K562 (cell line): Measurements from ENCODE around the gene C1GALT1C1. TPM values are rescaled to one million over a fixed set of nuclear protein-coding genes. Genes with fewer than 3 reads are reported as not detected.

Source experiments
- ATAC-seq: fragments of 200-7000 bp; cut with Tn5 transposase; 3 replicates; pipeline ENCODE4 v1.9.1; 2020; ENCODE audit warnings: moderate library complexity
- BruUV-seq: library from RNA; stranded (reverse); fragments of 400-500 nt; replicated peaks from 2 replicates; lab custom pipeline; 2021; lab: Mats Ljungman, UMichigan
- CTCF ChIA-PET: fragments of 300-600 bp; formaldehyde crosslinking; extraction: SDS; loops from one replicate; lab custom pipeline; 2021; ENCODE audit warnings: low intra/inter-chr PET ratio; lab: Yijun Ruan, JAX
- POLR2A ChIA-PET: fragments of 300-600, 350-650 bp; sonication (Branson Sonifier 250); formaldehyde crosslinking; extraction: SDS; loops from one replicate; lab custom pipeline; 2021; ENCODE audit warnings: antibody characterized with exemption, inconsistent platforms; lab: Yijun Ruan, JAX
- DNase-seq, 4 experiments: peaks; one replicate each; pipeline versions ENCODE4 v3.0.0 to v3.0.0-alpha.2; 2011 to 2018; ENCODE audit warnings: low spot score in 3 of 4, mixed read lengths in 3 of 4; ENCODE audit errors: extremely low read depth in 1 of 4
- FAIRE-seq: peaks from 2 replicates; lab custom pipeline; 2011; peaks lifted over from hg19 to GRCh38; lab: Jason Lieb, UNC
- H2AFZ ChIP-seq: 2 replicates; pipeline ENCODE4 v1.6.0; 2011; ENCODE audit warnings: low read depth, low read length, control low read depth, inconsistent platforms
- H3K27ac ChIP-seq: fragments of 200-600 bp; 3 replicates; pipeline ENCODE4 v1.8.0; 2011; ENCODE audit warnings: low read depth, mild to moderate bottlenecking, control low read depth, inconsistent platforms, low read length, moderate library complexity, mixed read lengths; ENCODE audit errors: extremely low read depth
- H3K27me3 ChIP-seq, 2 experiments: fragments of 300-600 bp in 1 of 2; 2 replicates in 1 of 2; 3 replicates in 1 of 2; pipeline versions ENCODE4 v1.6.0 to v1.8.0; 2011; ENCODE audit warnings: inconsistent platforms in 2 of 2, low read length in 2 of 2, mild to moderate bottlenecking in 1 of 2, mixed read lengths in 1 of 2, moderate library complexity in 1 of 2; ENCODE audit not compliant: control insufficient read depth in 2 of 2, insufficient read depth in 2 of 2
- H3K36me3 ChIP-seq: fragments of 300-600 bp; 3 replicates; pipeline ENCODE4 v1.8.0; 2011; ENCODE audit warnings: mild to moderate bottlenecking, low read length, inconsistent platforms; ENCODE audit not compliant: control insufficient read depth, insufficient read depth
- H3K4me1 ChIP-seq, 2 experiments: fragments of 200-600 bp in 1 of 2; replicated peaks in 1 of 2; 2 replicates in 1 of 2; 3 replicates in 1 of 2; pipeline versions ENCODE4 v1.5.1 to v1.8.0; 2011; ENCODE audit warnings: inconsistent platforms in 2 of 2, low read length in 2 of 2, mild to moderate bottlenecking in 1 of 2, mixed read lengths in 1 of 2, moderate library complexity in 1 of 2; ENCODE audit not compliant: control insufficient read depth in 2 of 2, insufficient read depth in 2 of 2
- H3K4me2 ChIP-seq: 2 replicates; pipeline ENCODE4 v1.6.1; 2011; ENCODE audit warnings: low read length, control low read depth, inconsistent platforms, mixed read lengths; ENCODE audit not compliant: insufficient read depth
- H3K4me3 ChIP-seq: fragments of 200-600 bp; sonication (generic), shearing (Covaris generic); 2 replicates; pipeline ENCODE4 v1.5.1; 2016; ENCODE audit warnings: control low read depth, inconsistent platforms
- H3K79me2 ChIP-seq: fragments of 200-600 bp; 3 replicates; pipeline ENCODE4 v1.8.0; 2011; ENCODE audit warnings: low read length, inconsistent platforms; ENCODE audit not compliant: control insufficient read depth, insufficient read depth
- H3K9ac ChIP-seq, 2 experiments: 2 replicates each; pipeline versions ENCODE4 v1.6.0 to v1.6.1; 2011; ENCODE audit warnings: low read depth in 2 of 2, low read length in 2 of 2, control low read depth in 1 of 2, inconsistent platforms in 1 of 2, mild to moderate bottlenecking in 1 of 2, mixed read lengths in 1 of 2; ENCODE audit not compliant: insufficient read depth in 1 of 2
- H3K9me1 ChIP-seq: one replicate; pipeline ENCODE4 v1.6.0; 2011; ENCODE audit warnings: inconsistent platforms, mild to moderate bottlenecking, low read length, moderate library complexity; ENCODE audit not compliant: control insufficient read depth, insufficient read depth
- H3K9me3 ChIP-seq: replicated peaks from 2 replicates; pipeline ENCODE4 v1.5.1; 2011; ENCODE audit warnings: low read depth, low read length, inconsistent platforms; ENCODE audit not compliant: control insufficient read depth, insufficient read depth
- H4K20me1 ChIP-seq: replicated peaks from 2 replicates; pipeline ENCODE4 v1.6.1; 2011; ENCODE audit warnings: low read length, inconsistent platforms, mixed read lengths; ENCODE audit not compliant: control insufficient read depth, insufficient read depth
- BRD9 ChIP-seq: fragments of 450-650 bp; IDR thresholded peaks from 2 replicates; pipeline ENCODE4 v1.6.1; 2018; ENCODE audit warnings: low read depth; ENCODE audit not compliant: partially characterized antibody
- ETV1 ChIP-seq: fragments of 450-650 bp; conservative IDR thresholded peaks from 2 replicates; pipeline ENCODE4 v1.6.1; 2016; ENCODE audit warnings: missing genetic modification characterization, control low read depth, low read depth, missing compliant biosample characterization
- ETV5 ChIP-seq: sonication (generic); formaldehyde crosslinking; IDR thresholded peaks from 2 replicates; pipeline ENCODE4 v1.4.0; 2020; ENCODE audit warnings: low read depth, mild to moderate bottlenecking, missing genetic modification reagents
- FOXK1 ChIP-seq: sonication (generic); formaldehyde crosslinking; IDR thresholded peaks from 2 replicates; pipeline ENCODE4 v1.8.0; 2022; ENCODE audit warnings: missing genetic modification reagents, mild to moderate bottlenecking, borderline replicate concordance
- GABPA ChIP-seq: fragments of 200-800 bp; sonication (Bioruptor generic); conservative IDR thresholded peaks from 2 replicates; pipeline ENCODE4 v1.6.1; 2016; ENCODE audit warnings: low read depth, missing genetic modification characterization, missing compliant biosample characterization
- HNRNPLL ChIP-seq: fragments of 200-400 bp; formaldehyde crosslinking; IDR thresholded peaks from 2 replicates; pipeline ENCODE4 v1.6.1; 2017; ENCODE audit warnings: low read length, low read depth, mild to moderate bottlenecking; ENCODE audit not compliant: poor library complexity, severe bottlenecking
- KLF1 ChIP-seq: fragments of 450-650 bp; IDR thresholded peaks from 2 replicates; pipeline ENCODE4 v1.6.1; 2016; ENCODE audit warnings: missing genetic modification characterization, missing compliant biosample characterization
- NR2F6 ChIP-seq: fragments of 450-650 bp; formaldehyde crosslinking; IDR thresholded peaks from 2 replicates; pipeline ENCODE4 v1.4.0; 2020; ENCODE audit warnings: mild to moderate bottlenecking
- OTX1 ChIP-seq: fragments of 450-650 bp; formaldehyde crosslinking; IDR thresholded peaks from 2 replicates; pipeline ENCODE4 v1.4.0; 2022; ENCODE audit warnings: mild to moderate bottlenecking
- SMAD3 ChIP-seq: fragments of 450-650 bp; formaldehyde crosslinking; conservative IDR thresholded peaks from 2 replicates; pipeline ENCODE4 v1.4.0; 2020; ENCODE audit warnings: mild to moderate bottlenecking
- ZBTB49 ChIP-seq: sonication (generic); formaldehyde crosslinking; IDR thresholded peaks from 2 replicates; pipeline ENCODE4 v1.8.0; 2022; ENCODE audit warnings: missing genetic modification reagents, mild to moderate bottlenecking, borderline replicate concordance
- ZNF175 ChIP-seq: fragments of 200-800 bp; sonication (Bioruptor generic); IDR thresholded peaks from 2 replicates; pipeline ENCODE4 v1.6.1; 2016; ENCODE audit warnings: low read depth, mild to moderate bottlenecking, missing genetic modification characterization, missing compliant biosample characterization
- WGBS: fragments of 100-300 bp; shearing (Covaris generic); methylation state at CpG from one replicate; pipeline ENCODE4 v1.1.6; 2016; ENCODE audit warnings: low coverage, mixed read lengths; ENCODE audit not compliant: insufficient coverage; ENCODE audit errors: missing lambda C conversion rate; 5-methylcytosine and 5-hydroxymethylcytosine counted together
- in situ Hi-C: fragments of 300-500 bp; cut with MboI; formaldehyde crosslinking; loops from 4 replicates; pipeline ENCODE4 v1.15.0; 2018; ENCODE audit warnings: inconsistent platforms, mixed read lengths
- intact Hi-C: fragments of 100-400 bp; cut with micrococcal nuclease; formaldehyde crosslinking; loops from 2 replicates; pipeline ENCODE4 v1.14.2; 2022
- polyA plus RNA-seq, 8 experiments: library from polyadenylated mRNA; depleted of rRNA in 4 of 8; stranded (reverse) in 5 of 8; unstranded in 3 of 8; fragments of >200 nt; fragmentation: Nextera tagmentation in 2 of 8; fragmentation: Illumina TruSeq in 1 of 8; extraction: Ambion mirVana in 2 of 8; extraction: Trizol in 1 of 8; gene quantifications; 2 replicates each; pipeline versions ENCODE4 v1.2.1 to v1.2.3, GENCODE V29; 2011 to 2014; ENCODE audit warnings: inconsistent platforms in 1 of 8, missing spikeins in 1 of 8
- total RNA-seq, 7 experiments: library from RNA; depleted of rRNA in 6 of 7; stranded (reverse); fragments of >200 nt in 6 of 7; fragmentation: Illumina TruSeq in 2 of 7; extraction: Trizol in 2 of 7; gene quantifications; 2 replicates each; pipeline versions ENCODE4 v1.2.1 to v1.2.3, GENCODE V29; 2011 to 2021; ENCODE audit warnings: low replicate concordance in 1 of 7

Gene C1GALT1C1
- total and polyA plus RNA-seq, 9 of the 15 experiments (the other 6 are each of a cell fraction or from before 2014, with no cell fraction given), result 9.6 to 49.4 (median 17.1) TPM

GRCh38 chrX:120612086-120612485 lies 17.8 kb downstream of the C1GALT1C1 start:
- Histone ChIP-seq H3K27me3 (no peaks in the 10 kb centered on the region), H4K20me1 (no peaks in the 10 kb centered on the region), H2AFZ (no peak overlapping the region), H3K4me2 (no peak overlapping the region), H3K36me3 (peaks cover 71% of the 10 kb centered on the region; the same call in 2 of the 3 replicates), H3K4me3 (no peak overlapping the region)
- POLR2A ChIA-PET, result no interaction called here
- BruUV-seq, result no TSS peak
- TF ChIP-seq HNRNPLL (no peak), SMAD3 (CRISPR knock-in tag) (no peak), NR2F6 (no peak), KLF1 (tag) (no peak), ETV1 (tag) (no peak), FOXK1 (no peak)
- TF ChIP-seq, all 486 proteins: peak for 0
- in situ Hi-C loops (no loop called here), intact Hi-C loops (no loop called here)
- H3K27ac ChIP-seq, result no peak overlapping the region
- CTCF ChIA-PET, result no interaction called here
- H3K9ac ChIP-seq, result no peak overlapping the region
- ATAC-seq (no peak), FAIRE-seq (no peak), DNase-seq (no peak)
- H3K79me2 ChIP-seq, result peaks cover 6% of the 10 kb centered on the region; the same call in 2 of the 3 replicates
- no peaks in the 10 kb centered on the region for H3K4me1 ChIP-seq
- H3K9me1 ChIP-seq, result no peaks in the 10 kb centered on the region
- no peaks in the 10 kb centered on the region for H3K9me3 ChIP-seq
- WGBS, result 83% methylated on average over 1 of the region's 1 CpG

- 0% methylated on average over 5 of the region's 5 CpGs for WGBS
- DNase-seq (peak; percentile 36 to 53 (median 44)), ATAC-seq (peak; percentile 81), FAIRE-seq (peak; percentile 73)
- Histone ChIP-seq H2AFZ (peak overlapping the region; percentile 95), H3K9ac (peak overlapping the region; percentile 86 to 96; a peak in 3 of 4 replicates), H3K27ac (peak overlapping the region; percentile 95), H3K27me3 (no peaks in the 10 kb centered on the region), H3K9me3 (no peaks in the 10 kb centered on the region), H4K20me1 (no peaks in the 10 kb centered on the region), H3K4me1 (no peaks in the 10 kb centered on the region; a peak in 2 of 5 replicates), H3K79me2 (peaks cover 34% of the 10 kb centered on the region), H3K4me2 (peak overlapping the region; percentile 92), H3K36me3 (peaks cover 33% of the 10 kb centered on the region; the same call in 2 of the 3 replicates), H3K9me1 (no peaks in the 10 kb centered on the region), H3K4me3 (peak overlapping the region; percentile 86)
- intact Hi-C loops, result no loop called here
- ChIA-PET CTCF (no interaction called here), POLR2A (interaction anchor here (0.6 to 2.1 kb wide), 8 partner anchors 10 to 1018 kb away, joined by 3 to 15 read pairs (median 3); partner anchors contain the start of gene CUL4B)
- TSS peak; percentile 74 for BruUV-seq
- in situ Hi-C loops, result no loop called here
- TF ChIP-seq GABPA (tag) (peak; percentile 30; the same call in 1 of the 2 replicates), BRD9 (peak; percentile 18), OTX1 (peak; percentile 38; the same call in 1 of the 2 replicates), ETV5 (CRISPR knock-in tag) (0 out of 2 replicates have a peak, but pooled peaks have one; percentile 29), ZBTB49 (CRISPR knock-in tag) (no peak), ZNF175 (CRISPR knock-in tag) (0 out of 2 replicates have a peak, but pooled peaks have one; percentile 52)
Measured at GRCh38 chrX:120604361-120604782, 25.5 kb downstream of the C1GALT1C1 start.
